NCI-H2196 treated with DMSO at 0.1 percent for 48 hours (cell line): Measurements from ENCODE around the gene SMIM24.
"Not testable (repeated sequence)": the region's sequence is repeated elsewhere in the genome, so short reads cannot be mapped to it uniquely, and the experiment has no call there.

Experiments
- DNase-seq: peaks from one replicate; lab custom pipeline; 2025; ENCODE audit not compliant: unreplicated experiment; lab: John Stamatoyannopoulos, UW

Gene SMIM24

DNA sequence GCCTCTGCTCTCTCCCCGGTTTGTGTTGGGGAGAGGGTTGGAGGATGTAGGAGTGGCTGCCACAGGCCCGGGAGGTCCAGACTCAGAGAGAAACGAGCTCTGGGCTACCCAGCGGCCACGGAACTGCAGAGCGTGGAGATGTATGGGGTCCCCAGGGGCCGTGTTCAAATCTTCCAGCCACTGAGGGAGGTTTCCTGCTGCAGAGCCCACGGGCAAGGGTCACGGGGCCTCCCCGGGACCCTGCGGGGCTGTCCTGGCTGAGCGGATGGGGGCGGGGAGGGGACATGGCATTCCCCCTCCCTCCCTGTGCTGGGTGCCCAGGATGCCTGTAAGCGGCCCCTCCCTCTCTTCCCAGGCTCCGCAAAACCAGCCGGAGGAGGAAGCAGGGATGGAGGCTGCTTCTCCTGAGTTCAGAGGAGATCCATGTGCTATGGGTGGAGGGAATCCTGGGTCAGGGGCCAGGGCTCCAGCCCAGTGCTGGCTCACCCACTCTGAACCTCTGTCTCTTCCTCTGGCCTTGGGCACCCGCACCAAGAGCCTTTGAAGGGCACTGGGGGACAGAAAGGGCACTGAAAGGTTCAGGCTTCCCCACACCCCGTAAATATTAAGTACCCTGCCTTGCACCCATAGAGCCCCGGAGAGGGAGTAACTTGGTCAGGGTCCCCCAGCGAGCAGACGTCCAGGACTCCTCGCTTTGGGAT lies 22.6 kb downstream of the SMIM24 start:
- no peak for DNase-seq

DNA sequence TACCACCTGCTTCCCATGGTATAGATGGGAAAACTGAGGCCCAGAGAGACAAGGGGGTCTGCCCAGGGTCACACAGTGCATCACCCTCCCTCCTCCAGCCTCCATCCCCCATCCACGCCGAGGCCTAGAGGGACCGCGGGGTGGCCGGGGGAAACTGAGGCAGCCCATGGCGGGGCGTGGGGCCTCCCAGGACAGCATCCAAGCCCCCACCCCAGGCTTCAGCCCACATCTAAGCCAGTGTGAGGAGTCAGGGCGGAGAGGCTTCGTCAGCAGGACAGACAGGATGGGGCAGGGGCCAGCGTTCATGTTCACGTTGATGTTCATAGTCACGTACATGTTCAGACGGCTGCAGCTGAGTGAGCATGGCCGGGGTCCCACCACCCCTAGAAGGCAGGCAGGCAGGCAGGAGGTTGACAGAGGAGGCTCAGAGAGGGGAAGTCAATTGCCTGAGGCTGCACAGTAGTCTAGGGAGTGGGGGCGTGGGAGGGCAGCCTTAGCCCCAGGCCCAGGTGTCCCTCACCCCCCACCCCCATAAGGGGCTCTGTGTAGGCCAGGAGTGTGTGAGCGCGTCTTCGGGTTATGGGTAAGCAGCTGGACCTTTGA lies 23.3 kb downstream of the SMIM24 start:
- no peak for DNase-seq

DNA sequence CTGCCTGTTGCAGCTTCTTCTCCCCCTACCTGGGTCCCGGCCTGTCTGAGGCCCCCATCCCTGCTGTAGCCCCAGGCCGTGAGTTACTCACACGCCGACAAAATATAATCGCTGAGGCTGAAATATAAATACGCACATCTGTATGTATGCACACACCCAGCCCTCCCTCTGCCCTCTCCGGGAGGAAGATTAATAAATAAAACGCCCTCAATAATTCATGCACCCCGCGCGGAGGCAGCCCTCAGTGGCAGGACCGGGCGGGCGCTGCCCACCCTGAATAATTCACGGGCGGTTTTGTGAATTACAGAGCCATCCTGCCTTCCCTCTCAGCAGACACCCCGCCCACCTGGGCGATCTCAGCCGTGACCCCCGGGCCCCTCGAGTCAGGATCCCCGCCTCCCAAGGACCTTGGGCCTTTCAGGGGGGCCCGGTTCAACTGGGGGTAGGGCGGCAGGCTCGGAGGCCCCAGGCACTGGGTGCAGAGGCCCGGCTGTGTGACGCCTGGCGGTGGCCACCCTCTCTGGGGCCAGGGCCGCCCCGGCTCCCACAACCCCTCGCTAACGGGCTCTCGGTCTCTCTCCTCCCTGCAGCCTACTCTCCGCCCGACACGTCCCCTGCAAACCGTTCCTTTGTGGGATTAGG lies 24.2 kb downstream of the SMIM24 start:
- DNase-seq = no peak

GRCh38 chr19:3455393-3455955 lies 24.9 kb downstream of the SMIM24 start:
- no peak for DNase-seq

DNA sequence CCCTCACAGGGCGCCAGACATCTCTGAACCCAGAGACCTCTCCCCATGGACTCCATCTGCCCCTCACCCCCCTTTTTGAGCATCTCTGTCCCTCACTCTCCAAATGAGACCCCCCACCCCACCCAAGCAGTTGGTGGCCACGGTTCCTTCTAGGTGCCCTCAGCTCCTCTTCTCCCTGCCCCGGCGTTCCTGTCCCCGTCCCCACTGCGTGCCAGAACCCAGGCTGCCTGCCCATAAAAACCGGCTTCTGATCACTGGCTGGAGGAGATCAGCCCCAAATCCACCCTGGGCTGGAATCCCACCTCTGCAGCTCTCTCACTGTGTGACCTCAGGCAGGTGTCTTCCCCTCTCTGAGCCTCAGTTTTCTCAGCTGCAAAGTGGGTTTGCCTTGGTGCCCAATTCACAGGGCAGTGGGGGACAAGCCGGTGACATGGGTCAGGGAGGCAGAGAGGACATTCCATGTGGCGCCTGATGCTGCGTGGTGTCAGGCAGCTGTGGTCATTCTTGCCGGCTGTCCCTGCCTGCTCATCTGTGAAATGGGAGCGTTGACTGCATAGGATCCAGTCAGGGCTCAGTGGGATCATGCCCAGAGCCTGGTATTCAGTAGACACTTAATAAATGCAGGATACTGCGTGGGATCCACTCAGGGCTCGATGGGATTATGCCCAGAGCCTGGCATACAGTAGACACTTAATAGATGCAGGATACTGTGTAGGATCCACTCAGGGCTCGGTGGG lies 25.5 kb downstream of the SMIM24 start:
- DNase-seq = no peak

DNA sequence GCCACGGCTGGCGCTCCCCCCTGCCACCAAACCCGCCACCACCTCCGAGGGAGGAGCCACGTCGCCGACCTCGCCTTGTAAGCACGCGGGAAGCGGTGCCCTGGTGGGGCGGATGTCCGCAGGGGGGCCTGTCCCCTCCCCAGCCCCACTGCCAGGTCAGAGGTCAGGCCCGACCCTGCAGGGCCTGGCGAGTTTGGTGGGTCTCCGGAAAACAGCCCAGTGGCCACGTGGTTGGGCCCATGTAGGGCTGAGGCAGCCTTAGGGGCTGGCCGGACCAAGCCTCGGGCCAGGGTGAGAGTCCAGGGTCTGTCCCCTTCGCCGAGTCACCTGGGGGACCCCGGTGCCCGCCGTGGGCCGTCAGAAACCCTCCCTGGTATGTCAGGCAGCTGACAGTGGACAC lies 26.5 kb downstream of the SMIM24 start:
- DNase-seq = no peak

DNA sequence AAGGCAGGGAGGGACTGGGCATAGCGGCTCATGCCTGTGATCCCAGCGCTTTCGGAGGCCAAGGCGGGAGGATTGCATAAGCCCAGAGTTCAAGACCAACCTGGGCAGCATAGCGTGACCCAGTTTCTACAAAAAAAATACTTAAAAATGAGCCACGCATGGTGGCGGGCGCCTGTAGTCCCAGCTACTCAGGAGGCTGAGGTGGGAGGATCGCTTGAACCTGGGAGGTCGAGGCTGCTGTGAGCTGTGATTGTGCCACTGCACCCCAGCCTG lies 27.4 kb downstream of the SMIM24 start:
- not testable (repeated sequence) for DNase-seq

GRCh38 chr19:3452171-3452941 lies 28.0 kb downstream of the SMIM24 start:
- DNase-seq = no peak

DNA sequence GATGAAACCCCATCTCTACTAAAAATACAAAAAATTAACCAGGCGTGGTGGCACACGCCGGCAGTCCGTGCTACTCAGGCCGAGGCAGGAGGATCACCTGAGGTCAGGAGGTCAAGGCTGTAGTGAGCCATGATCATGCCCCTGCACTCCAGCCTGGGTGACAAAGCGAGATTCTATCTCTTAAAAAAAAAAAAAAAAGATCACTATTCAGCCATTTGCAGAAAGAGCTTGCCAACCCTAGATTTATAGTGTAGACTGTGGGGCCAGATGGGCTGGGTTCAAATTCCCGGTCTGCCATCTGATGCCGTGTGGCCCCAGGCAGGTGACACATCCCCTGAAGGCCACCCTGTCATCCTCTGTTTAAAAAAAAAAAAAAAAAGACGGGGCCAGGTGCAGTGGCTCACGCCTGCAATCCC lies 28.9 kb downstream of the SMIM24 start:
- no peak for DNase-seq

- DNase-seq = peak; percentile 32
Measured at GRCh38 chr19:3450796-3451411, 29.4 kb downstream of the SMIM24 start.

- DNase-seq = no peak
Measured at GRCh38 chr19:3448616-3449334, 31.6 kb downstream of the SMIM24 start.

GRCh38 chr19:3446657-3447056 lies 33.7 kb downstream of the SMIM24 start:
- DNase-seq = not testable (repeated sequence)

DNA sequence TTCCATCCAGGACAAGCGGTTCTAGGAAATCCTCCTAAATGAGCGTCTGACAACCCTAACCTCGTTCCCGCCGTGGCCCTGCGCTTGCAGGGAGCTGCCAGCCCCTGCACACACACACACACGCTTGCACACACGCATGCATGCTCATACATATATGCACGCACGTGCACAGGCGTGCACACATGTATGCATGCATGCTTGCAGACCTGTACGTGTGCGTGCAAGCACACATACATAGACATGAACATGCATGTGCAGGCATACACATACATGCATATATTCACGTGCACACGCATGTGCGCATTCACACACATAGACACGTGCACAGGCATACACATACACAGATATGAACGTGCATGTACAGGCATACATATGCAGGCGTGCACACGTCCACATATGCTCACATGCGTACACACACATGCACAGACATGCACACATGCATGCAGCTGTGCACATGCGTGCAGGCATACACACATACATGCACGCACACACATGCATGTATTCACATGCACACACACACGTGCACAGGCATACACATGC lies 35.6 kb downstream of the SMIM24 start:
- DNase-seq = no peak

DNA sequence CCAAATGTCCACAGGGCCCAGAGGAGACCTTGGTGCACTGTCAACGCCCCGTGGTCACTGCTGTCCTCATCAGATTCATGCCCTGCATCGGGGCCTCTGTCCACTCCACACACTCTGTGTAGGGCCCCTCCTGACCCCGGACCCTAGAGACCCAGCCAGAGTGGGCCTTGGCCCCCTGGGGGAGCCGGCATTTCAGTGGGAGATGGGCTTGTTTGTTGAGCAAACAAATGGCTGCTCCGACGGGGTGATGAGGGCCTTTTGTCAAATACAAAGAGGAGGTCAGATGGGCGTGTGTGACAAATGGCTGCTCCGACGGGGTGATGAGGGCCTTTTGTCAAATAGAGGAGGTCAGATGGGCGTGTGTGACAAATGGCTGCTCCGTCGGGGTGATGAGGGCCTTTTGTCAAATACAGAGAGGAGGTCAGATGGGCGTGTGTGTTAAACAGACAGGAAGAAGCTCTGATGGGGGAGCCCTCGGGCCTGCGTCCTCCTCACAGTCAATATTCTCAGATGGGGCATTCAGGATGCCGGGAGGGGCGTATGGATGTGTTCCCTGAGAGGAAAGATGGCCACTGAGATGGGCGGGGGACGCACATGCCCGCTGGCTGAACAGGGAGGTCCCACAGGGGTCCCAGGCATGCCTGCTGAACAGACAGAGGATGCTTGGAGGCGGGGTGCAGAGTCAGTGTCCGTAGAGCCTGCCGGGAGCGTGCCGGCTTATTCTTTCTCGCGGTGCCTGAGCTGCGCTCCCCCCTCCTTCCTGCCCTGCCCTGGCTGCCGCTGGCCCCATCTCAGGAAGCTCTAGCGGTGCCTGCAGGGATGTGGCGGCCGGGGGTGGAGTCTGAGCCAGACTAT lies 36.3 kb downstream of the SMIM24 start:
- DNase-seq = no peak

DNA sequence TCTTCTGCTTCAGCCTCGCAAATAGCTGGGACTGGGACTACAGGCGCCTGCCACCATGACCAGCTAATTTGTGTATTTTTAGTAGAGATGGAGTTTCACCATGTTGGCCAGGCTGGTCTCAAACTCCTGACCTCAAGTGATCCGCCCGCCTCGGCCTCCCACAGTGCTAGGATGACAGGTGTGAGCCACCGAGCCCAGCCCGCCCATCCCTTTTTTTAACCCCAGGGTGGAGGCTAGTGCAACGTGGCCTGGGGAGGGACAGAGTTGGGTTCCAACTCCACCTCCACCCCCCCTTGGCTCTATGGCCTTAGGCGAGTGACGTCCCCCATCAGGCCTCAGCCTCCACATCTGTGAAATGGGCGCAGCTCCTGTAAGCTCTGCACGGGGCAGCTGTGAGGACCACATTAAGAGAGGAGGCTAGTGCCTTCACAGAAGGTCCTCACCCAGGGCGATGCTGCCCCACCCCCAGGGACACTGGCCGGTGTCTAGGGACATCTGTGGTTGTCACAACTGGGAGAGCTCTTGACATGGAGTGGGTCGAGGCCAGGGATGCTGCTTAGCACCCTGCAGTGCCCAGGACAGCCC lies 37.7 kb downstream of the SMIM24 start:
- no peak for DNase-seq

GRCh38 chr19:3441986-3442329 lies 38.4 kb downstream of the SMIM24 start:
- DNase-seq = no peak

GRCh38 chr19:3441089-3441985 lies 39.0 kb downstream of the SMIM24 start:
- no peak for DNase-seq
